OCI-LY3 (cell line): ENCODE results near the gene MAP2K1.

Experiments used
- EZH2phosphoT487 ChIP-seq: fragments of 200-600 bp; shearing (Covaris generic); IDR thresholded peaks from 2 replicates; pipeline ENCODE4 v1.6.1; 2018; ENCODE audit warnings: antibody characterized with exemption, mixed run types, low read depth
- TF ChIP-seq, protein P1 (sequence below): fragments of 200-600, 300-600 bp; sonication (generic); IDR thresholded peaks from 2 replicates; pipeline ENCODE4 v1.5.1; 2014; ENCODE audit warnings: antibody characterized with exemption, low read length, low read depth

DNA sequence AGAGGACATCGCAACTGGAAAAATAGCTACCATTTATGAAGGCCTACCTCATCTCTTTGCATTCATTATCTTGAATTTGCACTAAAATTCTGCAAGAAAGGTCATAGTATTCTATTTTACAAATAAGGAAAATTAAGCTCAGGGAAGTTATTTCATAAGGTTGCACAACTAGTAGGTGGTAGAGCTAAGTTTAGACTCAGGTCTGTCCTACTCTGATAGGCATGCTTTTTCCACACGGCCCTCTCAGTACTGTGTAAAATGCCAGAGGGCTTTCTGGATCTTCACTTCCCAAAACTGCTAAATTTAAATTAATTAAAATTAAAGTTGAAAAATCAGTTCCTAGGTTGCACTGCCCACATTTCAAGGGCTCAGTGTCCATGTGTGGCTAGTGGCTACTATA lies 18.3 kb downstream of the MAP2K1 start:
- no peak for TF ChIP-seq EZH2phosphoT487
- TF ChIP-seq, protein P1, sequence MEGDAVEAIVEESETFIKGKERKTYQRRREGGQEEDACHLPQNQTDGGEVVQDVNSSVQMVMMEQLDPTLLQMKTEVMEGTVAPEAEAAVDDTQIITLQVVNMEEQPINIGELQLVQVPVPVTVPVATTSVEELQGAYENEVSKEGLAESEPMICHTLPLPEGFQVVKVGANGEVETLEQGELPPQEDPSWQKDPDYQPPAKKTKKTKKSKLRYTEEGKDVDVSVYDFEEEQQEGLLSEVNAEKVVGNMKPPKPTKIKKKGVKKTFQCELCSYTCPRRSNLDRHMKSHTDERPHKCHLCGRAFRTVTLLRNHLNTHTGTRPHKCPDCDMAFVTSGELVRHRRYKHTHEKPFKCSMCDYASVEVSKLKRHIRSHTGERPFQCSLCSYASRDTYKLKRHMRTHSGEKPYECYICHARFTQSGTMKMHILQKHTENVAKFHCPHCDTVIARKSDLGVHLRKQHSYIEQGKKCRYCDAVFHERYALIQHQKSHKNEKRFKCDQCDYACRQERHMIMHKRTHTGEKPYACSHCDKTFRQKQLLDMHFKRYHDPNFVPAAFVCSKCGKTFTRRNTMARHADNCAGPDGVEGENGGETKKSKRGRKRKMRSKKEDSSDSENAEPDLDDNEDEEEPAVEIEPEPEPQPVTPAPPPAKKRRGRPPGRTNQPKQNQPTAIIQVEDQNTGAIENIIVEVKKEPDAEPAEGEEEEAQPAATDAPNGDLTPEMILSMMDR: no peak
